Caco-2 (cell line): ENCODE results near the gene ABHD14A. TPM values are rescaled to one million over a fixed set of nuclear protein-coding genes. Genes with fewer than 3 reads are reported as not detected.

Source experiments
- BruUV-seq: library from RNA; stranded (reverse); fragments of 400-500 nt; replicated peaks from 2 replicates; lab custom pipeline; 2021; lab: Mats Ljungman, UMichigan
- CTCF ChIA-PET: fragments of 300-600 bp; sonication (Branson Sonifier 250); formaldehyde crosslinking; loops from one replicate; lab custom pipeline; 2022; ENCODE audit warnings: antibody characterized with exemption; lab: Charles Lee
- POLR2A ChIA-PET: fragments of 300-600 bp; sonication (Branson Sonifier 250); formaldehyde crosslinking; loops from one replicate; lab custom pipeline; 2022; ENCODE audit warnings: antibody characterized with exemption; lab: Charles Lee
- DNase-seq, 2 experiments: peaks; one replicate each; pipeline versions ENCODE4 v3.0.0 to v3.0.0-alpha.2; 2020 to 2022
- H3K27me3 ChIP-seq: replicated peaks from 2 replicates; pipeline ENCODE4 v1.6.0; 2011; ENCODE audit warnings: low read length; ENCODE audit not compliant: control insufficient read depth, insufficient read depth
- H3K36me3 ChIP-seq: 2 replicates; pipeline ENCODE4 v1.5.1; 2011; ENCODE audit warnings: low read length; ENCODE audit not compliant: control insufficient read depth, insufficient read depth
- H3K4me1 ChIP-seq: fragments of 250-450 bp; sonication (Bioruptor Pico); 2 replicates; pipeline ENCODE4 v1.5.1; 2020; ENCODE audit warnings: mild to moderate bottlenecking
- H3K4me3 ChIP-seq: 2 replicates; pipeline ENCODE4 v1.5.1; 2011; ENCODE audit warnings: low read depth, mild to moderate bottlenecking, control low read depth, low read length
- H3K9me3 ChIP-seq: fragments of 250-450 bp; sonication (Bioruptor Pico); 2 replicates; pipeline ENCODE4 v1.5.1; 2020; ENCODE audit warnings: mild to moderate bottlenecking, moderate library complexity
- H3K27ac Mint-ChIP-seq: one replicate; pipeline ENCODE4 v1.8.0; 2022; ENCODE audit warnings: mixed read lengths; ENCODE audit not compliant: unreplicated experiment
- H3K27me3 Mint-ChIP-seq: one replicate; pipeline ENCODE4 v1.8.0; 2022; ENCODE audit warnings: mixed read lengths; ENCODE audit not compliant: insufficient read depth, unreplicated experiment
- H3K36me3 Mint-ChIP-seq: one replicate; pipeline ENCODE4 v1.8.0; 2022; ENCODE audit warnings: mild to moderate bottlenecking, mixed read lengths; ENCODE audit not compliant: insufficient read depth, unreplicated experiment
- H3K4me1 Mint-ChIP-seq: one replicate; pipeline ENCODE4 v1.8.0; 2022; ENCODE audit warnings: low read depth, mixed read lengths; ENCODE audit not compliant: unreplicated experiment
- H3K4me3 Mint-ChIP-seq: one replicate; pipeline ENCODE4 v1.8.0; 2022; ENCODE audit warnings: mild to moderate bottlenecking, moderate library complexity, mixed read lengths; ENCODE audit not compliant: unreplicated experiment
- H3K9me3 Mint-ChIP-seq: one replicate; pipeline ENCODE4 v1.8.0; 2022; ENCODE audit warnings: mixed read lengths; ENCODE audit not compliant: unreplicated experiment
- intact Hi-C: fragments of 100-400 bp; cut with micrococcal nuclease; formaldehyde crosslinking; loops from one replicate; pipeline ENCODE4 v1.10.0; 2022; ENCODE audit not compliant: unreplicated experiment
- total RNA-seq: library from RNA; stranded (reverse); gene quantifications from 2 replicates; pipeline ENCODE4 v1.2.3, GENCODE V29; 2022
- TF ChIP-seq, protein P1 (sequence below), 2 experiments: fragments of 200-600 bp in 1 of 2; IDR thresholded peaks; 1 replicate in 1 of 2; 2 replicates in 1 of 2; pipeline versions ENCODE4 v1.5.1 to v1.8.0; 2011 to 2022; ENCODE audit warnings: antibody characterized with exemption in 1 of 2, control low read depth in 1 of 2, inconsistent platforms in 1 of 2, low read depth in 1 of 2, low read length in 1 of 2, mild to moderate bottlenecking in 1 of 2, moderate library complexity in 1 of 2; ENCODE audit not compliant: insufficient read depth in 1 of 2, severe bottlenecking in 1 of 2, unreplicated experiment in 1 of 2

The ABHD14A gene
- total RNA-seq, 1 experiment from 2014 or later: 14.0 TPM

GRCh38 chr3:51947215-51947900 lies 27.5 kb upstream of the ABHD14A start:
- Mint-ChIP-seq H3K9me3 (no peaks in the 10 kb centered on the region), H3K27ac (no peak overlapping the region), H3K36me3 (no peaks in the 10 kb centered on the region), H3K4me1 (no peaks in the 10 kb centered on the region), H3K4me3 (no peak overlapping the region), H3K27me3 (peaks cover 2% of the 10 kb centered on the region)
- TF ChIP-seq, protein P1, sequence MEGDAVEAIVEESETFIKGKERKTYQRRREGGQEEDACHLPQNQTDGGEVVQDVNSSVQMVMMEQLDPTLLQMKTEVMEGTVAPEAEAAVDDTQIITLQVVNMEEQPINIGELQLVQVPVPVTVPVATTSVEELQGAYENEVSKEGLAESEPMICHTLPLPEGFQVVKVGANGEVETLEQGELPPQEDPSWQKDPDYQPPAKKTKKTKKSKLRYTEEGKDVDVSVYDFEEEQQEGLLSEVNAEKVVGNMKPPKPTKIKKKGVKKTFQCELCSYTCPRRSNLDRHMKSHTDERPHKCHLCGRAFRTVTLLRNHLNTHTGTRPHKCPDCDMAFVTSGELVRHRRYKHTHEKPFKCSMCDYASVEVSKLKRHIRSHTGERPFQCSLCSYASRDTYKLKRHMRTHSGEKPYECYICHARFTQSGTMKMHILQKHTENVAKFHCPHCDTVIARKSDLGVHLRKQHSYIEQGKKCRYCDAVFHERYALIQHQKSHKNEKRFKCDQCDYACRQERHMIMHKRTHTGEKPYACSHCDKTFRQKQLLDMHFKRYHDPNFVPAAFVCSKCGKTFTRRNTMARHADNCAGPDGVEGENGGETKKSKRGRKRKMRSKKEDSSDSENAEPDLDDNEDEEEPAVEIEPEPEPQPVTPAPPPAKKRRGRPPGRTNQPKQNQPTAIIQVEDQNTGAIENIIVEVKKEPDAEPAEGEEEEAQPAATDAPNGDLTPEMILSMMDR (IDR thresholded peaks at IDR 0.05; ENCODE audit: insufficient read depth in 1 of 2, low read depth in 1 of 2, low read length in 1 of 2, severe bottlenecking in 1 of 2, unreplicated experiment in 1 of 2): no peak
- POLR2A ChIA-PET: no interaction called here
- Histone ChIP-seq H3K4me3 (no peak overlapping the region), H3K4me1 (peaks cover 7% of the 10 kb centered on the region), H3K27me3 (no peaks in the 10 kb centered on the region), H3K36me3 (no peaks in the 10 kb centered on the region), H3K9me3 (no peaks in the 10 kb centered on the region)
- no peak for DNase-seq
- CTCF ChIA-PET: no interaction called here
- BruUV-seq: no TSS peak
- intact Hi-C loops: no loop called here

GRCh38 chr3:51948016-51948580 lies 26.8 kb upstream of the ABHD14A start:
- no peaks in the 10 kb centered on the region for H3K9me3 ChIP-seq
- intact Hi-C loops: no loop called here
- Mint-ChIP-seq H3K27me3 (peaks cover 2% of the 10 kb centered on the region), H3K27ac (no peak overlapping the region), H3K4me3 (no peak overlapping the region), H3K36me3 (no peaks in the 10 kb centered on the region), H3K9me3 (no peaks in the 10 kb centered on the region), H3K4me1 (no peaks in the 10 kb centered on the region)
- no TSS peak for BruUV-seq
- H3K36me3 ChIP-seq: no peaks in the 10 kb centered on the region
- H3K4me1 ChIP-seq: no peaks in the 10 kb centered on the region; the same call in 1 of the 2 replicates
- peak in 1 of 2 experiments; percentile 29 for DNase-seq
- POLR2A ChIA-PET: no interaction called here
- TF ChIP-seq, protein P1 (IDR thresholded peaks at IDR 0.05; ENCODE audit: insufficient read depth in 1 of 2, low read depth in 1 of 2, low read length in 1 of 2, severe bottlenecking in 1 of 2, unreplicated experiment in 1 of 2): no peak
- H3K27me3 ChIP-seq: no peaks in the 10 kb centered on the region
- H3K4me3 ChIP-seq: no peak overlapping the region
- CTCF ChIA-PET: no interaction called here

GRCh38 chr3:51949121-51949520 lies 25.7 kb upstream of the ABHD14A start:
- Mint-ChIP-seq H3K36me3 (no peaks in the 10 kb centered on the region), H3K9me3 (no peaks in the 10 kb centered on the region), H3K27me3 (peaks cover 2% of the 10 kb centered on the region), H3K4me1 (no peaks in the 10 kb centered on the region), H3K4me3 (no peak overlapping the region), H3K27ac (no peak overlapping the region)
- intact Hi-C loops: no loop called here
- Histone ChIP-seq H3K36me3 (no peaks in the 10 kb centered on the region), H3K27me3 (no peaks in the 10 kb centered on the region), H3K4me3 (no peak overlapping the region), H3K9me3 (no peaks in the 10 kb centered on the region), H3K4me1 (no peaks in the 10 kb centered on the region)
- POLR2A ChIA-PET: no interaction called here
- CTCF ChIA-PET: no interaction called here
- no peak for DNase-seq
- TF ChIP-seq, protein P1 (IDR thresholded peaks at IDR 0.05; ENCODE audit: insufficient read depth in 1 of 2, low read depth in 1 of 2, low read length in 1 of 2, severe bottlenecking in 1 of 2, unreplicated experiment in 1 of 2): no peak
- BruUV-seq: no TSS peak
